Activated naive CD4-positive, alpha-beta T cell (primary cell): ENCODE results near the gene GNB4.

Experiments used
- DNase-seq, 4 experiments: peaks; one replicate each; lab custom pipeline; 2025; lab: John Stamatoyannopoulos, UW

GNB4 gene

GRCh38 chr3:179432451-179432850 lies 18.8 kb downstream of the GNB4 start:
- DNase-seq, result no peak

- DNase-seq, result no peak
Measured at GRCh38 chr3:179432021-179432420, 19.2 kb downstream of the GNB4 start.

GRCh38 chr3:179430277-179430870 lies 20.9 kb downstream of the GNB4 start:
- DNase-seq, result no peak

GRCh38 chr3:179428876-179429548 lies 22.3 kb downstream of the GNB4 start:
- no peak for DNase-seq

- DNase-seq, result no peak
Measured at GRCh38 chr3:179425075-179425474, 26.2 kb downstream of the GNB4 start.

GRCh38 chr3:179421500-179421899 lies 29.8 kb downstream of the GNB4 start:
- DNase-seq, result no peak

GRCh38 chr3:179418610-179419009 lies 32.7 kb downstream of the GNB4 start:
- DNase-seq, result no peak

GRCh38 chr3:179416681-179417080 lies 34.6 kb downstream of the GNB4 start:
- DNase-seq, result no peak

- DNase-seq, result no peak
Measured at GRCh38 chr3:179415377-179415776, 35.9 kb downstream of the GNB4 start.

GRCh38 chr3:179414804-179415203 lies 36.5 kb downstream of the GNB4 start:
- DNase-seq, result no peak

GRCh38 chr3:179410999-179411398 lies 40.3 kb downstream of the GNB4 start:
- no peak for DNase-seq

GRCh38 chr3:179410331-179410730 lies 40.9 kb downstream of the GNB4 start:
- DNase-seq, result no peak

- DNase-seq, result no peak
Measured at GRCh38 chr3:179404307-179404706, 47.0 kb downstream of the GNB4 start.

GRCh38 chr3:179402963-179403362 lies 48.3 kb downstream of the GNB4 start:
- no peak for DNase-seq

GRCh38 chr3:179401561-179401960 lies 49.7 kb downstream of the GNB4 start:
- no peak for DNase-seq

GRCh38 chr3:179398574-179399231 lies 52.6 kb downstream of the GNB4 start:
- DNase-seq, result no peak

GRCh38 chr3:179391906-179392305 lies 59.4 kb downstream of the GNB4 start:
- no peak for DNase-seq

GRCh38 chr3:179376474-179376873 lies 74.8 kb downstream of the GNB4 start:
- DNase-seq, result no peak

- DNase-seq, result no peak
Measured at GRCh38 chr3:179375091-179375999, 75.9 kb downstream of the GNB4 start.

- DNase-seq, result no peak
Measured at GRCh38 chr3:179373938-179374337, 77.3 kb downstream of the GNB4 start.

GRCh38 chr3:179369621-179370020 lies 81.6 kb downstream of the GNB4 start:
- DNase-seq, result no peak

GRCh38 chr3:179363332-179363731 lies 87.9 kb downstream of the GNB4 start:
- DNase-seq, result no peak
